ENCODE results near the gene ABCA13.

The ABCA13 gene

GRCh38 chr7:48563334-48563733 lies 392.1 kb downstream of the ABCA13 start:
- TF ChIP-seq REST (IDR thresholded peaks at IDR 0.05; ENCODE audit: low read depth), result no peak
- TF ChIP-seq EP300 (IDR thresholded peaks at IDR 0.05; ENCODE audit: borderline replicate concordance), result no peak
- TF ChIP-seq FOXM1 (IDR thresholded peaks at IDR 0.05; ENCODE audit: borderline replicate concordance, low read depth), result no peak
- TF ChIP-seq USF1 (IDR thresholded peaks at IDR 0.05), result no peak
- TF ChIP-seq CEBPB (IDR thresholded peaks at IDR 0.05), result no peak

- TF ChIP-seq EGR1 (IDR thresholded peaks at IDR 0.05) (no peak), EP300 (IDR thresholded peaks at IDR 0.05; ENCODE audit: borderline replicate concordance) (no peak), YY1 (IDR thresholded peaks at IDR 0.05; ENCODE audit: low read depth) (no peak), TCF12 (IDR thresholded peaks at IDR 0.05; ENCODE audit: low read depth) (no peak), FOXM1 (IDR thresholded peaks at IDR 0.05; ENCODE audit: borderline replicate concordance, low read depth) (no peak), TAF1 (IDR thresholded peaks at IDR 0.05; ENCODE audit: low read depth) (no peak), RAD21 (IDR thresholded peaks at IDR 0.05; ENCODE audit: low read depth) (no peak), ZBTB7A (IDR thresholded peaks at IDR 0.05; ENCODE audit: low read depth) (no peak), NFIC (IDR thresholded peaks at IDR 0.05) (no peak), MAX (IDR thresholded peaks at IDR 0.05) (no peak), TEAD4 (IDR thresholded peaks at IDR 0.05) (no peak), CEBPB (IDR thresholded peaks at IDR 0.05) (no peak), CREB1 (IDR thresholded peaks at IDR 0.05; ENCODE audit: low read depth) (no peak), USF1 (IDR thresholded peaks at IDR 0.05) (no peak), REST (IDR thresholded peaks at IDR 0.05; ENCODE audit: low read depth) (no peak)
Observed at GRCh38 chr7:48575516-48575915, 404.3 kb downstream of the ABCA13 start.

GRCh38 chr7:48587475-48587874 lies 416.2 kb downstream of the ABCA13 start:
- TF ChIP-seq FOXM1 (IDR thresholded peaks at IDR 0.05; ENCODE audit: borderline replicate concordance, low read depth), result no peak
- TF ChIP-seq EGR1 (IDR thresholded peaks at IDR 0.05), result no peak
- TF ChIP-seq YY1 (IDR thresholded peaks at IDR 0.05; ENCODE audit: low read depth), result no peak
- no peak for TF ChIP-seq CREB1 (IDR thresholded peaks at IDR 0.05; ENCODE audit: low read depth)
- TF ChIP-seq TEAD4 (IDR thresholded peaks at IDR 0.05), result no peak
- no peak for TF ChIP-seq EP300 (IDR thresholded peaks at IDR 0.05; ENCODE audit: borderline replicate concordance)
- TF ChIP-seq TAF1 (IDR thresholded peaks at IDR 0.05; ENCODE audit: low read depth), result no peak
- no peak for TF ChIP-seq MAX (IDR thresholded peaks at IDR 0.05)
- TF ChIP-seq RAD21 (IDR thresholded peaks at IDR 0.05; ENCODE audit: low read depth), result no peak
- no peak for TF ChIP-seq ZBTB7A (IDR thresholded peaks at IDR 0.05; ENCODE audit: low read depth)
- TF ChIP-seq USF1 (IDR thresholded peaks at IDR 0.05), result no peak
- TF ChIP-seq NFIC (IDR thresholded peaks at IDR 0.05), result no peak
- no peak for TF ChIP-seq TCF12 (IDR thresholded peaks at IDR 0.05; ENCODE audit: low read depth)
- TF ChIP-seq REST (IDR thresholded peaks at IDR 0.05; ENCODE audit: low read depth), result no peak
- TF ChIP-seq CEBPB (IDR thresholded peaks at IDR 0.05), result no peak

GRCh38 chr7:48594349-48594748 lies 423.1 kb downstream of the ABCA13 start:
- no peak for TF ChIP-seq TAF1 (IDR thresholded peaks at IDR 0.05; ENCODE audit: low read depth)
- TF ChIP-seq FOXM1 (IDR thresholded peaks at IDR 0.05; ENCODE audit: borderline replicate concordance, low read depth), result no peak
- TF ChIP-seq YY1 (IDR thresholded peaks at IDR 0.05; ENCODE audit: low read depth), result no peak
- TF ChIP-seq ZBTB7A (IDR thresholded peaks at IDR 0.05; ENCODE audit: low read depth), result no peak
- TF ChIP-seq RAD21 (IDR thresholded peaks at IDR 0.05; ENCODE audit: low read depth), result no peak
- TF ChIP-seq EP300 (IDR thresholded peaks at IDR 0.05; ENCODE audit: borderline replicate concordance), result no peak
- TF ChIP-seq EGR1 (IDR thresholded peaks at IDR 0.05), result no peak
- TF ChIP-seq CEBPB (IDR thresholded peaks at IDR 0.05), result no peak
- no peak for TF ChIP-seq TEAD4 (IDR thresholded peaks at IDR 0.05)
- no peak for TF ChIP-seq NFIC (IDR thresholded peaks at IDR 0.05)
- no peak for TF ChIP-seq CREB1 (IDR thresholded peaks at IDR 0.05; ENCODE audit: low read depth)

Measured in Ishikawa (cell line).